Neutrophil (primary cell): ENCODE results near the gene POLR2J2.
"Not testable (repeated sequence)": the region's sequence is repeated elsewhere in the genome, so short reads cannot be mapped to it uniquely, and the experiment has no call there.

Source experiments
- H3K27ac ChIP-seq: fragments of 200-600 bp; sonication (generic); 2 replicates; pipeline ENCODE4 v1.5.1; 2016; ENCODE audit warnings: mild to moderate bottlenecking, moderate library complexity
- H3K27me3 ChIP-seq: fragments of 200-600 bp; sonication (generic); 2 replicates; pipeline ENCODE4 v1.6.0; 2016; ENCODE audit warnings: mild to moderate bottlenecking
- H3K36me3 ChIP-seq: fragments of 200-600 bp; sonication (generic); 2 replicates; pipeline ENCODE4 v1.5.1; 2017
- H3K4me1 ChIP-seq, 2 experiments: fragments of 200-600 bp in 1 of 2; sonication (generic) in 1 of 2; 1 replicate in 1 of 2; 2 replicates in 1 of 2; pipeline versions ENCODE4 v1.5.1 to v1.6.1; 2013 to 2016; ENCODE audit warnings: low read depth in 1 of 2, low read length in 1 of 2, mild to moderate bottlenecking in 1 of 2, moderate library complexity in 1 of 2; ENCODE audit not compliant: control insufficient read depth in 1 of 2, insufficient read depth in 1 of 2
- H3K4me3 ChIP-seq, 2 experiments: fragments of 200-600 bp in 1 of 2; sonication (generic) in 1 of 2; 1 replicate in 1 of 2; 2 replicates in 1 of 2; pipeline ENCODE4 v1.5.1; 2013 to 2016; ENCODE audit warnings: low read depth in 1 of 2, low read length in 1 of 2, mild to moderate bottlenecking in 1 of 2, moderate library complexity in 1 of 2
- H3K9me3 ChIP-seq: fragments of 200-600 bp; sonication (generic); 2 replicates; pipeline ENCODE4 v1.5.1; 2016

POLR2J2 gene

GRCh38 chr7:102638848-102639247, 32.6 kb downstream of the POLR2J2 start:
- H3K36me3 ChIP-seq, H3K27ac ChIP-seq, H3K27me3 ChIP-seq, H3K4me1 ChIP-seq, H3K4me3 ChIP-seq, H3K9me3 ChIP-seq: not testable (repeated sequence)

DNA sequence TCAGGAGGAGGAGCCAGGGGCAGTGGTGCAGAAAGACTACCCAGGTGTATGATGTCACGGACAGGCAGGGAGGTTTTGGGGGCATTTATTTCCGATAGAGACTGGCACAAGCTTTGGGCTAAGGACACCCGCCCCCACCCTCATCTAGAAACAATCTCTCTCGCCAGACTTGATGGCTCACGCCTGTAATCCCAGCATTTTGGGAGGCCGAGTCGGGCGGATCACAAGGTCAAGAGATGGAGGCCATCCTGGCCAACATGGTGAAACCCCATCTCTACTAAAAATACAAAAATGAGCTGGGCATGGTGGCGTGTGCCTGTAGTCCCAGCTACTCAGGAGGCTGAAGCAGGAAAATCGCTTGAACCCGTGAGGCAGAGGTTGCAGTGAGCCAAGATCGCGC, 34.5 kb downstream of the POLR2J2 start:
- not testable (repeated sequence) for H3K4me3 ChIP-seq, H3K36me3 ChIP-seq, H3K27ac ChIP-seq, H3K9me3 ChIP-seq, H3K27me3 ChIP-seq, H3K4me1 ChIP-seq

- not testable (repeated sequence) for H3K27me3 ChIP-seq, H3K4me3 ChIP-seq, H3K9me3 ChIP-seq, H3K4me1 ChIP-seq, H3K36me3 ChIP-seq, H3K27ac ChIP-seq
Observed at GRCh38 chr7:102635354-102635753, 36.1 kb downstream of the POLR2J2 start.

DNA sequence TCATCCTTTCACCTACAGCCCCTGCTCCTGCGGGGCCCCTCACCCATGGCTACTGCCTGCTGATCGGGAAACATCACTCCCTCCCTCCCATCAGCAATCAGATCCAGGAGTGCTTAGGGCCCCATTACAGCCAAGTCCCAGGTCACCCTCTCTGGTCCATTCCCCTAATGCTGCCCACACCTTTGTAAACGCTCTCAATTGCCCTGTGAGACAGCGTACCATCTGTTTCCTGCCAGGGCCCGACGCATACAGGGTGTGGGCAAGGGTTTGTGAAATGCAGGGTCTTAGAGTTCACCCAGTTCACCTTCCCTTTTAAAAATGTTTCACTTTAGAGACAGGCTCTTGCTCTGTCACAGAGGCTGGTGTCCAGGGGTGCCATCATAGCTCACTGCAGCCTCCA, 37.2 kb downstream of the POLR2J2 start:
- not testable (repeated sequence) for H3K9me3 ChIP-seq, H3K36me3 ChIP-seq, H3K27me3 ChIP-seq, H3K4me3 ChIP-seq, H3K27ac ChIP-seq, H3K4me1 ChIP-seq

- not testable (repeated sequence) for H3K27me3 ChIP-seq, H3K27ac ChIP-seq, H3K9me3 ChIP-seq, H3K36me3 ChIP-seq, H3K4me3 ChIP-seq, H3K4me1 ChIP-seq
Observed at GRCh38 chr7:102630622-102631021, 40.8 kb downstream of the POLR2J2 start.

GRCh38 chr7:102627271-102627904, 44.1 kb downstream of the POLR2J2 start:
- H3K4me1 ChIP-seq, H3K4me3 ChIP-seq, H3K9me3 ChIP-seq, H3K27me3 ChIP-seq, H3K27ac ChIP-seq, H3K36me3 ChIP-seq: not testable (repeated sequence)

GRCh38 chr7:102618122-102618521, 53.3 kb downstream of the POLR2J2 start:
- H3K36me3 ChIP-seq, H3K27me3 ChIP-seq, H3K4me1 ChIP-seq, H3K27ac ChIP-seq, H3K9me3 ChIP-seq, H3K4me3 ChIP-seq: not testable (repeated sequence)

DNA sequence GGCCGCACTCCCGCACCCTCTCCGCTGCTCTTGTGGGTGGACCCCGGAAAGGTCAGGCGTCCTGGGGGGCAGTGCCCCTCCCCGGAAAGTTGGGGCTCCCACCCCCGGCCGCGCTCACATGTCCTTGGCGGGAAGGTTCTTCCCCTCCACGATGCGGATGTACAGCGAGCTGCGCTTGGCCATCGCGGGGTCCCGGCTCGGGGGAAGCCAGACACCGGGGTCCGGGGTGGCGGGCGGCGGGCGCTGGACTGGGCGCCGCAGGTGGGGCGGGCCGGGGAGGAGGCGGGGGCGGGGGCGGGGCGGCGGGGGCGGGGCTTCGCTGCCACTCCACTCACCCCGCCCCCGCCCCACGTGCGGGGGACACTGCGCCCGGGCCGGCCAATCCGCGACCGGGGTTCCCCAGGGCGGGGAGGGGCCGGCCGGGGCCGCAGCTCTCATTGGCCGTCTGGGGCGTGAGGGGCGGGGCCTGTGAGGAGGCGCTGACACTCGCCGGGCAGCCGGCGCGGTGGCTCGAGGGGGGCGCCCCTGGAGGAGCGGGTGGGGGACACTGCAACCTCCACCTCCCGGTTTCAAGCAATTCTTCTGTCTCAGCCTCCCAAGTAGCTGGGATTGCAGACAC, 54.8 kb downstream of the POLR2J2 start, which contains the start of gene RASA4:
TSS of gene RASA4 (minus strand) at position 250 of the 619 bp plus-strand sequence. CDS start at position 183, 67 bp downstream.
- H3K4me1 ChIP-seq, H3K9me3 ChIP-seq, H3K27me3 ChIP-seq, H3K36me3 ChIP-seq, H3K27ac ChIP-seq, H3K4me3 ChIP-seq: not testable (repeated sequence)
